HG02588 (cell line): Measurements from ENCODE around the gene WDR3.
A peak's percentile ranks its signal among the peaks of the same experiment; 100 is the strongest.
"Not testable (repeated sequence)": the region's sequence is repeated elsewhere in the genome, so short reads cannot be mapped to it uniquely, and the experiment has no call there.

ENCODE experiments used
- ATAC-seq: cut with Tn5 transposase; IDR thresholded peaks from one replicate; pipeline ENCODE4 v1.9.1; 2021; ENCODE audit warnings: mild to moderate bottlenecking, moderate library complexity; ENCODE audit not compliant: unreplicated experiment

WDR3 gene

DNA sequence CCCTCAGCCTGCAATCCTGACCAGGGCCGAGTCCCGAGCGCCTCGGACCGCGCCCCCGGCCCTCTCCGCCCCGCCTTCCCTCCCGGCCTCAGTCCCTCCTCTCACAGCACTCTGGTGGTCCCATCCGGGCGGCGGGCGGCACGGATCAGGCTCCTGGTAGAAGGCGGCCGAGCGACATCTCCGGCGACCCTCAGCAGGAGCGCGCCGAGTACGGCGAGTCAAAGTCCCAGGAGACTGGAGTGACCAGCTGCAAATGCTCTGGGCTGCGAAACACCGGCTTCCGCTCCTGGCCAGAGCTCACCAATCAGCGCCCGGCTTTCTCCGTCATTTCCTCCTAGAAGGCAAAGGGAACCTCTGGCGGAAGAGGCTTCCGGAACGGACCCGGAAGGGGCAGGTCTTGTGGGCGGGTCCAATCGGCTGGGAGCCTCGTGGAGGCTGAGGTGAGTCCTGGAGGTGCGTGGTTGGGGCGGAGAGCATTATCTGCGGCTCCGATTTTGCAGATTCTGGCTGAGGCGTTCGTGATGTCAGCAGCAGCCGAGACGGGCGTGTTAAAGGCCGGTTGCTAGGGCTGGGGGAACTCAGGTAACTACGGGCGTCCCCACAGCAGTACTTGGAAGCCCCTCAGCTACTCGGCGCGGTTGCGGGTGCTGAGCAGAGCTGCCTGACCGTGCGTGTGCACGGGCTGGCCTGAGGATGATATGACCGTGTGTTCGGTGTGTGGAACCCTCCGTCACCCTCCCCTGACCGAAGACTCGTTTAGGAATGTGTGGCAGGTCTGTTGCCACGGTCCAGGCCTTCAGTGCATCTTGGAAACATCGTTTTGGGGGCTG, at the start of gene WDR3, which contains the start of gene GDAP2:
Gene WDR3 (plus strand): TSS at position 397 of the 830 bp plus-strand sequence. CDS start 3,581 bp downstream, outside the sequence.
Gene GDAP2 (minus strand): TSS at position 279 of the 830 bp plus-strand sequence. CDS start 9,264 bp downstream, outside the sequence.
- ATAC-seq, result peak; percentile 95

DNA sequence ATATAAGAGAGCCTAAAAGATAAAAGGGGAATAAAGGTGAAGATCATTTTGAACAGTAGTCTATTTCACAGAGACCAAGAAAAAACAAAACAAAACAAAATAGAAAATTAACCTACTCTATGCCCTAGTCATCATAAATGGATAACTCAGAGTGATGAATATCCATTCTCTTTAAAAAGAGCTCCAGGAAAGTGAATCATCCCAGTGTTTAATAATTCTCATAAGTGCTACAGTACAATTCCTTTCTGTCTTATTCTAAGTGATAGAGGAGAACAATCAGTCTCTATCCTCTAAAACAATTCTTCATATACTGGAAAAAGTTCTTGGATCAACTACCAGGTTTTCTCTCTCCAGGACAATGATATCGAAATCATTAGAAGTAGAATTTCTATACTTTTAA, 45.9 kb upstream of the WDR3 start:
- ATAC-seq, result no peak

DNA sequence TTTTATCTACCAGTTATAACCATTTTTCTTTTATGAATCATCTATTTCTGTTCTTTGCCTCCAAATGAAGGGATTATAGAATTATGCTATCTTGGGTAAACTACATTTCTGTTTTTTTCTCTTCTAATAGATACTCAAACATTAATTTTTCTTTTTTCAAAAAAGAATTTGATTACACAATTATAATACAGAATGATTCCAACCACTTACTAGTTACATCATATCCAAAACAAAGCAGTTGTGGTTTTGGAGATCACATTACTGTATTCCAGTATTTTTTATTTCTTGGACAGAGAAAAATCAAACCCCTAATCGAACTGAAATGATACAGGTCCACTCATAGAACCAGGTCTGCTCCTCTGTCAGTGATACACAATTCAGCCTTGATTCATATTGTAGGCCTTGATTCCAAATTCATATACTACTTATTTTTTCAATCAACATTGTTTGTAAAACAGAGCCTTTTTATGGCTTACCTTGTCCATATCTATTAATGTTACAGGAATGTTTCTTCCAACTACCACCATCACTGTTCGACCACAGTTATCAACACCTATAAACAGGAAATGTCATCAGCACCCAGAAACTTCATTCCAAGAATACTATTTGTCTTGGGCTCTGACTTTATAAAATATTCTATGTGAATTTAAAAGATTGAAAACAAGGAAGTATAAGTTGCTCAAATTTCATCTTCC, 43.3 kb upstream of the WDR3 start:
- ATAC-seq, result no peak

DNA sequence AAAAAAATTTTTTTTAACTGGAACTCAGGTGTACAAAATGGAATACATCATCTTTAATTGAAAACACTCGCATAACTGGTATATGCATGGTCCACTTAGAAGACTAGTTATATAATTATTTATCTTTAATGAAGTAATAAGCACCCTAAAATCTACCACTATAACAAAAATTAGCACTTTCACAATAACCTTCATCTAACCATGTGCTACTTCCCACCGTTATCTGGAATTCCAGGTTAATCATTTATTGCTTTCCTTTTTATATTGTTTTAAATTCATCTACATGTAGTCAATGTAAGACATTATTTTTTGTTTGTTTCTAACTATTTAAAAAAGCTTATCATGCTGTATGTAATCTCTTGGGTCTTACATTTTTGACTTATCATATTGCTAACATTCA, 39.1 kb upstream of the WDR3 start:
- no peak for ATAC-seq

GRCh38 chr1:117892512-117892911, 37.0 kb upstream of the WDR3 start:
- no peak for ATAC-seq

DNA sequence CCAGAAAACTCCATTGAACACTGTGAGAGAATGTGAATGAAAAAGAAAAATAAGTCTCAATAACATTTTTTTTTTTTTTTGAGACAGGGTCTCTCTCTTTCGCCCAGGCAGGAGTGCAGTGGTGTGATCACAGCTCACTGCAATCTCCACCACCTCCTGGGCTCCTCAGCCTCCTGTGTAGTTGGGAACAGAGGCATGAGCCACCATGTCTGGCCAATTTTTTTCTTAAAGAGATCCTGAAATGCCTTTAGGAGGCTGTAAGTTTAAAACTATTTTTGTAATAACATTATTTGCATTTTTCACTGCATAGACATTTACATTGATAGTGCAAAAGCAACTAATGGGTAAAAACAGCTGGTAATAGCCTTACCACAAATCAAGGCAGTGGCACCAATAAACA, 35.5 kb upstream of the WDR3 start:
- no peak for ATAC-seq

GRCh38 chr1:117895482-117896114, 33.9 kb upstream of the WDR3 start:
- ATAC-seq, result peak; percentile 92

DNA sequence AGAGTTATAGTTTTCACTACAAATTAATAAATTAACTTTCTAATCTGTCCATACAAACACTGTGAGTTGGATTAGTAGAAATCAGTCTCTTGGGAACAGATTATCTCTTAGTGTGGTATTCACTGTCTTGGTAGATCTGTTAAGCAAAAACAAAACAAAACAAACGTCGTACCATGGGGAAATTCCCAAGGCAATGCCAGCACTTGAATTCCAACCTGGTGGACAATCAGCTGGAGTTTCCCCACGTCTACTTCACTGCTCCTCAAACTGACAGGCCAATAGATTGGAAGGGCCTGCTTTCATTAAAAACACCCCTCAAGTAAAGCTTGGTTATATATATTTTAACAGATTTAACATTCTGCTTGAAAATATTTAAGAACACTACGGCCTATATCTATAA, 32.0 kb upstream of the WDR3 start:
- no peak for ATAC-seq

DNA sequence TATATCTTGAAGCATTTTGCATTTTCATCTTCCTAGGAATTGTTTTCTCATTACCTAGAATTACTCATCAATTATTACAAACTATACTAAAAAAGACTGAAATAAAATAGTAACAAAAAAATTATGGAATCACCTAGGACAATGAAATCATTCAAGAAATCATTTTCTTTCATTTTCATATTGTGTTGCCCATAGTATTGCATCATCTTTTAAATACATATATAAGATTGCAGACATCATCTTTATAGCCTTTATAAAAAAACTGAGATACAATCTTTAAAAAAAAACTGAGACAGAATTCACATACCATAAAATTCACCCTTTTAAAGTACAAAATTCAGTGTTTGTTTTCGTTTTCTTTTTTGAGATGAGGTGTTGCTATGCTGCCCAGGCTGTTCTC, 29.7 kb upstream of the WDR3 start:
- no peak for ATAC-seq

DNA sequence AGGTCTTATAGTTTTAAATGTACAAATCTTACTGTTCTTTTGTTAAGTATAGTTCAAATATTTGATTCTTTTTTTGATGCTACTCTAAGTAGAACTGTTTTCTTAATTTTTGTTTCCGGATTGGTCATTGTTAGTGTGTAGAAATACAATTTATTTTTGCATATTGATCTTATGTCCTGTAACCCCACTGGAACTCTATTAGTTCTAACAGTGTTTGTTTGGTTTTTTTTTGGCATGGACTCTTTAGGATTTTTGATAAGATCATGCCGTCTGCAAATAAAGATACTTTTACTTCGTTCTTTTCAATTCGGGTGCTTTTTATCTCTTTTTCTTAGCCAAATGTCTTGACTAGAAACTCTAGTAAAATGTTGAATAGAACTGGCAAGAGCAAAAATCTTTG, 26.6 kb upstream of the WDR3 start:
- no peak for ATAC-seq

- no peak for ATAC-seq
Measured at GRCh38 chr1:117904485-117904884, 25.1 kb upstream of the WDR3 start.

- no peak for ATAC-seq
Measured at GRCh38 chr1:117905019-117905418, 24.5 kb upstream of the WDR3 start.

DNA sequence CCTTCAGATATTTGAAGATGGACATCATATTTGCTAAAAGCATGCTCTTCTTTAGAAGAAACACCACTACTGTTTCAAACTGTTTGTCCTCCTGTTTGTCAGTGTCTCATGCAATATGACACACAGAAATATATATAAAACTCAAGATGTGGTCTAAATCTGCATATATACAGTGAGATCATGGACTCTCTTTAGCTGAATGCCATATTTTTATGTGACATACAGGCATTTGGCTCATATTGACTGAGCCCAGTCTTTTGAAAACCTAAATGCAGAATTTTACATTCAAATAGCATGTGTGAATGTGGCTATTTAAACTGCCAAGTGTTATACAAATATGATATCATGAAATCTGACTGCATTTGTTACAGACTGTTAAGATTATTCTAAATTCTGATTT, 18.5 kb upstream of the WDR3 start:
- ATAC-seq, result no peak

DNA sequence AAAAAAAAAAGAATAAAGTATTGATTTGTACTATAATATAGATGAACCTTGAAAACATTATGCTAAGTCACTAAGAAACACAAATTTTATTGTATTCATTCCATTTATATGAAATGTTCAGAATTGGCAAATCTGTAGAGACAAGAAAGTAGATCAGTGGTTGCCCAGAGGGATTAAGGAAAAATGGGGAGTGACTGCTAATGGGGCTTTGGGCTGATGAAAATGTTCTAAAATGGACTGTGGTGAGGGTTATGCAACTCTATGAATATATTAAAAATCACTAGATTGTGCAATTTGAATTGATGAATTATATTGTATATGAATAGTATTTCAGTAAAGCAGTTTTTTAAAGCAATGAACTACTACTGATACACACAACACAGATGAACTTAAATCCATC, 10.2 kb upstream of the WDR3 start:
- ATAC-seq, result no peak

DNA sequence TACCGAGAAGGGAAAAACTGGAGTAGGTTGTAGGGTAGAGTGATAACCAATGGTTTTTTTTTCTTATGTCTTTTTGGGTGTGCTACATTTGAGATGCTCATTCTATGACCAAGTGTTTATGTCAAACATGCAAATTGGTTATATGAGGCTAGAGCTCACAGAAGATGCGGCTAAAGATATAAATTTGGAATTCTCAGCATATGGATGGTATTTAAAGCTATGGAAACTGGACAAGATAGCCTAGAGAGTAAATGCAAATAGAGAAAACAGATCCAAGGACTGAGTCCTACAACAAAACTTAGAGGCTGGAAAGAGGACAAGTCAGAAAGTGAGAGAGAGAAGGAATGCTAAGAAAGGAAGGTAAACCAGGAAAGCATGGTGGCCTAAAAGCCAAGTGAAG, 7.5 kb upstream of the WDR3 start:
- no peak for ATAC-seq

- ATAC-seq, result not testable (repeated sequence)
Measured at GRCh38 chr1:117922717-117923116, 6.8 kb upstream of the WDR3 start.

DNA sequence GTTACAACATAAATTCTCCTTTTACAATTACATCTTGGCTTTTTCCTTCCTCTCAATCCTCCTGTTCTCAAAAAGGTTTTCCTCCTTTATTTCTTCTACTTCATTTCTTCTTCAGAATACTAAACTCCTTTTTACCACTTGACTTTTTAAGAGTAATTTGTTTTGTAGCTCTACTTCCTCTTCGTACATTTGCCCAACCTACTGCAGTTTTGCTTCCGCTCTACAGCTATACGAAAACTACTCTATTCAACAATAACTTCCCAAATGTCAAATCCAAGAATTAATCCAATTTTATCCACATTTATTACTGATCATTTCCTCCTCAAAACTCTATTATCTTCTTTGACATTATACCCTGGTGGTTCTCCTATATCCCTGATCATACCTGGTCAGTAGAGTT, 3.6 kb upstream of the WDR3 start:
- no peak for ATAC-seq

DNA sequence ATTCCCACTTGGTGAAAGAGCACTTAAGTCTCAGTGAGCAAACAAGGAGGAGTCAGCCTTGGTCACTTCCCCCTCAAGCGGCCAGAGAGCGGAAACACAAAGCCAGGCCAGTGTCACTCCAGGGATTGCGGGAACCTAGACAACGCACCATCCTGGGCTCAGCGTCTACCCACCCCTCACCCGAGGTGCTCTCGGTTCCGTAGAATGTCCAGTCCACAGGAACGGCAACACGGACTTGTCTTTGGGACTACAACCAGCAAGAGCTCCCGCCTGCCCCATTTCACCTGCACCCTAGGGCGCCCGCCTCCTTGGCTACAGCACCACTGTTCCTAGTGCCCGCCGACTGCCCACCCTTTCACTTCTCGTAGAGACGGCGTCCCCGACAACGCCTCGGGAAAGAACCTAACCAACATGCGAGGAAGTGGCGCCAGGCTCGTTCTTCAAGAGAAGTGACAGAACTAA, 627 bp upstream of the WDR3 start:
- peak; percentile 35 for ATAC-seq

- ATAC-seq, result no peak
Measured at GRCh38 chr1:117930173-117930447, 571 bp downstream of the WDR3 start.

DNA sequence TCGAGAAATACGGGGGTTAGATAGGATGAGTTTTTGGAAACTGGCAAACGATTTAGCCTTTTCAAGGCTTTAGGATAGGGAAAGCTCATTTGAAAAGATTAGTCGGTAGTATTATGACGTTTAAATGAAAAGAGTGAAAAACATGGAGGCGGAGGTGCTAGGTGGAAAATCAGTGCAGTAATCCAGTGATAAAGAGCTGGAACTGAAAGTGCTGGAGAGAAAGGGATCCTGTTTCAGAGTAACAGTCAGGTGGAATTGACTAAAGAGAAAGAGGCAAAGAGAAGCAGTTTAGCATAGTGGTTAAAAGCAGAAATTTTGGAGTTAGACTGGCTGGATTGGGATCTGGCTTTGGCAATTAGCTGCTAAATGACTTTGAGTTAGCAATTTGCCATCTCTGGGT, 945 bp downstream of the WDR3 start:
- ATAC-seq, result no peak

DNA sequence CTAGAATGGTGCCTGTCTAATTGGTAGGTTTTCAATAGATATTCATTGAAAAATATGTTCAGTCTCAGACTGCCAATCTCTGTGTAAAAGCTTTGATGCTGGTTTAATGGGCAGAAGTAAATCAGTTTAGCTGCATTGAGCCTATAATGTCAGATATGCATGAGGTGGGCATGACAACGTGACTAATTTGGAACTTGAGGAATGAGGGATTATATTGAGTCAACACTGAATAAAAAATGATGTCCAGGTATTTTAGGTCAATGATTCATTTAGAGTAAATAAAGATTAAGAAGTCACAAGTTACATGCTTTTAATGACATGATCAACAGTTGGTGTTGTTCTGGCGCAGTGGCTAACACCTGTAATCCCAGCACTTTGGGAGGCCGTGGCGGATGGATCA, 3.0 kb downstream of the WDR3 start:
- ATAC-seq, result no peak

- no peak for ATAC-seq
Measured at GRCh38 chr1:117933769-117934168, 4.2 kb downstream of the WDR3 start.
